HG02642 (cell line): ENCODE data around the gene CMTM1.
"Not testable (repeated sequence)": the region's sequence is repeated elsewhere in the genome, so short reads cannot be mapped to it uniquely, and the experiment has no call there.

Experiments
- ATAC-seq: cut with Tn5 transposase; IDR thresholded peaks from one replicate; pipeline ENCODE4 v1.9.1; 2021; ENCODE audit warnings: mild to moderate bottlenecking; ENCODE audit not compliant: unreplicated experiment, poor library complexity

CMTM1 gene

GRCh38 chr16:66587881-66588600 is 21.8 kb downstream of the CMTM1 start:
- no peak for ATAC-seq

- ATAC-seq = no peak
Measured at GRCh38 chr16:66588981-66589713, 22.9 kb downstream of the CMTM1 start.

- no peak for ATAC-seq
Measured at GRCh38 chr16:66590322-66590721, 24.1 kb downstream of the CMTM1 start.

DNA sequence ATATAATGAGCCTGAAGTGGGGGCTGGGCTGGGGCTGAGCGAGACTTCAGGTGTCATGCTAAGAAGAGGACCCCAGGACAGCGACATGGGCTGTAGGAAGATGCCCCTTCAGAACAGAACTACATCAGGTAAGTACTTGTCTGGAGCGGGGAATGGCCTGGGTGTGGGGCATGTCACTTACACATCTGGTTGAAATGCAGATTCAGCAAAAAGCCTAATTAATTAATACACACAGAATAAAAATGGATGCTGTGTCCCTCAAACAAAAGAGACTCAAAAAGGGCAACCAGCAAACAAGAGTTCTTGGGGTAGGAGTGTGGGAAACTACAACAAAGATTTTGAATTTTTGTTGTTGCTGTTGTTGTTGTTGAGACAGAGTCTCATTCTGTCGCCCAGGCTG is 24.8 kb downstream of the CMTM1 start:
- ATAC-seq = no peak

GRCh38 chr16:66592241-66592640 is 26.0 kb downstream of the CMTM1 start:
- ATAC-seq = no peak

GRCh38 chr16:66592814-66593213 is 26.6 kb downstream of the CMTM1 start:
- ATAC-seq = no peak

DNA sequence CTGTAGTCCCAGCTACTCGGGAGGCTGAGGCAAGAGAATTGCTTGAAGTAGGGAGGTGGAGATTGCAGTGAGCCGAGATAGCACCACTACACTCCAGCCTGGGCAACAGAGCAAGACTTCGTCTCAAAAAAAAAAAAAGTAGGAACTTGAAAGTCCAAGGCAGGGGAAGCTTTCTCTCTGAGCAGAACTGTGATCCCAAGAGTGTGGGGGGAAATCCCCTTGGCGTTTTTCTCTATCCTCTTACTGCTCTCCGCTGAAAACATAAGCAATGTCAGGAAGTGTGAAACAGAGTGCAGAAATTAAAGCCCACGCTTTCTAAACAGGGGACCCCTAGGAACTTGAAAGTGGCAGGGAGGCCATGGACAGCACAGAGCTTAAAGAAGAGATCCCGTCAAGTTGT is 28.5 kb downstream of the CMTM1 start:
- no peak for ATAC-seq

GRCh38 chr16:66596559-66596958 is 30.3 kb downstream of the CMTM1 start:
- not testable (repeated sequence) for ATAC-seq

- no peak for ATAC-seq
Measured at GRCh38 chr16:66596986-66597848, 31.0 kb downstream of the CMTM1 start.

GRCh38 chr16:66598111-66598510 is 31.9 kb downstream of the CMTM1 start:
- ATAC-seq = no peak

DNA sequence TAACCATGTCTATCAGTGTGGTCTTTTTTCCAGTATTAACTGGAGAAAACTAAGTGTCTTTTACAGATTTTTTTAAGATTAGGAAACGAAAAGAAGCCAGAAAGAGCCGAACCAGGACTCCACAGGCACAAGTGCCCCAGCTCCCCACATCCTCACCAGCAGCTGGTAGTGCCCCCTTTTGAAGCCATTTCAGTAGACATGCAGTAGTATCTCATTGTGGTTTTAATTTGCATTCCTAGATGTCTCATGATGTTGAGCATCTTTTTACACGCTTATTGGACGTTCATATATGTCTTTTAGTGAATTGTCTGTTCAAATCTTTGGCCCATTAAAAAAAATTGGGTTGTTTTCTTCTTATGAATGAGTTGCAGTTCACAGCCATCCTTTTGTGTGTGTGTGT is 33.5 kb downstream of the CMTM1 start:
- ATAC-seq = no peak

GRCh38 chr16:66600477-66600876 is 34.2 kb downstream of the CMTM1 start:
- ATAC-seq = no peak

DNA sequence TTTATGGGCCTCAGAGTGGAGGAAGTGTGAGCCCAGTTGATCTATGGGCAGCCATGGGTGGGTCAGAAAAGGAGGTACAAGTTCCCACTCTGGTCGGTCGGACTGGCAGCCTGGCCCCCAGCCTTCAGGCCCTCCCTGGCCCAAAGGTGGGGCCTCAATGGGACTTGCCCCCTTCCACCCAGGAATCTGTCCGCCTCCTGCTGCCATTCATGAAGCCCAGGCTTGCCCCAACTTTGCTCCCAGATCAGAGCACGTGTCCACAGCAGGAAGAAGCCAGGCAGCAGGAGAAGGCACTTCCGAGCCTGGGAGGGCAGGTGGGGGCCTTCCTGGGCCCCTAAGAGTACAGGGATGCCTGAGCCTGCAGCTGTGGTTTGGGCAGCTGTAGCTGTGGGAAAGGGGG is 35.2 kb downstream of the CMTM1 start:
- ATAC-seq = no peak

GRCh38 chr16:66603537-66604375 is 37.5 kb downstream of the CMTM1 start:
- ATAC-seq = no peak

DNA sequence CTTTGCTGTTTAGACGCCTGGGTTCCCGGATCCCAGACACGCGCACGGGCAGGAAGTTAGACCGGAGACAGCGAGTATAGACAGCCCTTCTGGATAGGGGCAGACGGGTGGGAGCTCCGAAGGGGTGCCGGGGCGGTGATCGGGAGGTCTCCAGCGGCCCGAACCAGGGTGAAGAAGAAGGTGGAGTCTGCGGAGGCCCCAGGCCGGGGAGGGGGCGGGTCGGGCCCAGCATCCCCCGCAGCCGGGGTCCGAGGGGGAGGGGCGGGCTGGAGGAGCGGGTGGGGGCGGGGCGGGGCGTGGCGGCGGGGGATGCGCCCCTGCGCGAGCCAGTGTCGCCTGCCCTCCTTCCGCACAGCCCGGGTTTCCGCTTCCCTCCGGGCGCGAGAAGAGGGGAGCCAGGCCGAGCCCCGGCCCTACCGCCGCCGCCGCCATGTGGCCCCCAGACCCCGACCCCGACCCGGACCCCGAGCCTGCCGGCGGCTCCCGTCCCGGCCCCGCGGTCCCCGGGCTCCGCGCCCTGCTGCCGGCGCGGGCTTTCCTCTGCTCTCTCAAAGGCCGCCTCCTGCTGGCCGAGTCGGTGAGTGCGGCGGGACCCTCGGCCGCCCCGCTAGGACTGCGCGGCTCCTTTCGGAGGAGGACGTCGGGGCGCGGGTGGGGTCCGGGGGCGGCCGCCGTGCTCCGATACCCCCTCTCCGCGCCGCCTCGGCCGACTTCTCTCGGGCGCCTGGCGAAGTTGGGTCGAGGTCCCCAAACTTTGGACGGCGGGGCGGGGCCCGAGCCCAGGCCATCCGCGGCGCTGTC is 38.3 kb downstream of the CMTM1 start, which contains the start of gene CMTM3:
CMTM3 (plus strand) TSS at position 329 of the 801 bp plus-strand sequence; CDS start at position 431, 102 bp downstream.
- peak; percentile 56 for ATAC-seq

- no peak for ATAC-seq
Measured at GRCh38 chr16:66605177-66605978, 39.1 kb downstream of the CMTM1 start.

GRCh38 chr16:66605979-66606751 is 39.9 kb downstream of the CMTM1 start:
- ATAC-seq = peak; percentile 53
